Fibroblast of pulmonary artery (primary cell): ENCODE measurements around the gene ZNF407.
"Not testable (repeated sequence)": the region's sequence is repeated elsewhere in the genome, so short reads cannot be mapped to it uniquely, and the experiment has no call there.

Experiments used
- DNase-seq: peaks from one replicate; pipeline ENCODE4 v3.0.0-alpha.2; 2010; ENCODE audit warnings: low read depth
- H3K4me3 ChIP-seq: replicated peaks from 2 replicates; pipeline ENCODE4 v1.5.1; 2011; ENCODE audit warnings: low read depth, mild to moderate bottlenecking, control low read depth, low read length, moderate library complexity
- TF ChIP-seq, protein P1 (sequence below): IDR thresholded peaks from 2 replicates; pipeline ENCODE4 v1.5.1; 2011; ENCODE audit warnings: mild to moderate bottlenecking, control low read depth, low read length, inconsistent platforms; ENCODE audit errors: missing control alignments

The ZNF407 gene

DNA sequence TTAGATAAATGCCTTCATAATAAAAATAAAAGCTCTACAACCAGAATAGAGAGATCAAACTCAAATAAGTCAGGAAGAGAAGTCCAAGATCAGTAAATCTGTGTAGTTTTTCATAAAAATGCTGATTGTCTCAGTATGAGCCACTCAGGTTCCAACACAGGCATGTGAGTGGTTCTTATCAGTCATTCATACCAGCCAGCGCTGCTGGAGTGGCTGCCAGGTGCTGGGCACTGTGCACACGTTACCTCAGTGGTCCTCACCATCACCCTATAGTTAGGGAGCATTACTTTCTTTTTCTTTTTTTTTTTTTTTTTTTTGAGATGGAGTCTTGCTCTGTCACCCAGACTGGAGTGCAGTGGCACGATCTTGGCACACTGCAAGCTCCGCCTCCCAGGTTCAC is 39.6 kb upstream of the ZNF407 start:
- TF ChIP-seq, protein P1, sequence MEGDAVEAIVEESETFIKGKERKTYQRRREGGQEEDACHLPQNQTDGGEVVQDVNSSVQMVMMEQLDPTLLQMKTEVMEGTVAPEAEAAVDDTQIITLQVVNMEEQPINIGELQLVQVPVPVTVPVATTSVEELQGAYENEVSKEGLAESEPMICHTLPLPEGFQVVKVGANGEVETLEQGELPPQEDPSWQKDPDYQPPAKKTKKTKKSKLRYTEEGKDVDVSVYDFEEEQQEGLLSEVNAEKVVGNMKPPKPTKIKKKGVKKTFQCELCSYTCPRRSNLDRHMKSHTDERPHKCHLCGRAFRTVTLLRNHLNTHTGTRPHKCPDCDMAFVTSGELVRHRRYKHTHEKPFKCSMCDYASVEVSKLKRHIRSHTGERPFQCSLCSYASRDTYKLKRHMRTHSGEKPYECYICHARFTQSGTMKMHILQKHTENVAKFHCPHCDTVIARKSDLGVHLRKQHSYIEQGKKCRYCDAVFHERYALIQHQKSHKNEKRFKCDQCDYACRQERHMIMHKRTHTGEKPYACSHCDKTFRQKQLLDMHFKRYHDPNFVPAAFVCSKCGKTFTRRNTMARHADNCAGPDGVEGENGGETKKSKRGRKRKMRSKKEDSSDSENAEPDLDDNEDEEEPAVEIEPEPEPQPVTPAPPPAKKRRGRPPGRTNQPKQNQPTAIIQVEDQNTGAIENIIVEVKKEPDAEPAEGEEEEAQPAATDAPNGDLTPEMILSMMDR: no peak
- H3K4me3 ChIP-seq: no peak overlapping the region
- DNase-seq: no peak

DNA sequence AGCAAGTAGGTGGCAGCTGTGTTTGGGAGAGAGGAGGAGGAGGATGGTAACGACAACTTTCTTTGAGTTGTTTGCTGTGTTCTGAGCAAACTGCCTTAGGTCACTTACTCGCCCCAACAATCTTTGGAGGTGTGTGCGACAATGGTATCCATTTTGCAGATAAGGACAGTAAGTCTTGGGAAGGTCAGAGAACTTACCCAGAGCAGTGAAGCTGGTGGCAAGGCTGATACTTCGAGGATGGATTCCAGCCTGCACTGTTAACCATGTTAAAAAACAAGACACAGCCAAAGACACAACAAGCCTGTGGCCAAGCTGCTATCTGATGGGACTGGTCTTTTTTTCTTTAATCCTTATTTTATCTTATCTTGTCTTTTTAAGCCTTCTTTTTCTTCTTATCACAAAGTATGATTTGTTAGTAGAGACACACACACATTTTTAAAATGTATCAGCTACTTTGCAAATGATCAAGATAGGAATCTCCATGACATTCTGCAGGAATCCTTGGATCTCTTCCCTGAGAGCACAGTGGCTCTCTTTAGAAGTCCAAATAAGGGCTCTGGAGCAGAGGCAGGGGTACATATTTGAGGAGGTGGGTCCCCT is 35.4 kb upstream of the ZNF407 start:
- H3K4me3 ChIP-seq: no peak overlapping the region
- TF ChIP-seq, protein P1: no peak
- no peak for DNase-seq

DNA sequence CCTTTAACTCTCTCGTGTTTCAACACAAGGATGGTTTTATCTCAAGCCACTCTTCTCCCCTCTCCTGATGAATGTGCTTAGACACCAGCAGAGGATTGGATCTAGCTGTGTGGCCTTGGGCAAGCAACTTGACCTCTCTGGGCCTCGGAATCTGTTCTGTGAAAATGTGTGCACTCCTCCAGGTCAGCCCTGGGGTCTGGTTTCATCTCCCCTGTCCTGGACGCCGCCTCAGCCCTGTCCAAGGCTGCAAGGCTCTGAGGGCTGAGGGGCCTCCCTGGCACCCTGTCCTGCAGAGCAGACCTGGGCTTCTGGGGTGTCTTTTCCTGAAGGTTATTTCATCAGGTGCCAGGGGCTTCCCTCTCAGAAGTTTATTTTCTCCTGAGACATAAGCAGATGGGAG is 34.9 kb upstream of the ZNF407 start:
- no peak overlapping the region for H3K4me3 ChIP-seq
- TF ChIP-seq, protein P1: no peak
- no peak for DNase-seq

DNA sequence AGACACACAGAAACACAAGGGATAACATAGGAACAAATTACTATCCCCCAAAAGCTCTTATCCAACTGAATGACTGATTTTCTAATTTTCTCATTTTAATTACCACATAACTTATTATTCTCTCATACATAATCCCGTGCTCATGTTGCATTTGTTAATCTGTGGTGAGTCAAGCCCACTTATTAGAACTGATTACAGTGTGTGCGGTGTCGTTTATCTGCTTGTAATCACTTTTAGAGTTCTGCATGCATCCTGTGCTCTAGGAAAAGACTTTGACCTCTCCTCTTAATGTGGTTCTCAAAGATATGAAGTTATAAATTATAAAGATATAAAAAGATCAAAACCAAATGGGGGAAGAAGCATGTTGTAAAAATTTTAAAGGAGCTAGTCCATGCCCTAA is 33.7 kb upstream of the ZNF407 start:
- TF ChIP-seq, protein P1: no peak
- no peak overlapping the region for H3K4me3 ChIP-seq

DNA sequence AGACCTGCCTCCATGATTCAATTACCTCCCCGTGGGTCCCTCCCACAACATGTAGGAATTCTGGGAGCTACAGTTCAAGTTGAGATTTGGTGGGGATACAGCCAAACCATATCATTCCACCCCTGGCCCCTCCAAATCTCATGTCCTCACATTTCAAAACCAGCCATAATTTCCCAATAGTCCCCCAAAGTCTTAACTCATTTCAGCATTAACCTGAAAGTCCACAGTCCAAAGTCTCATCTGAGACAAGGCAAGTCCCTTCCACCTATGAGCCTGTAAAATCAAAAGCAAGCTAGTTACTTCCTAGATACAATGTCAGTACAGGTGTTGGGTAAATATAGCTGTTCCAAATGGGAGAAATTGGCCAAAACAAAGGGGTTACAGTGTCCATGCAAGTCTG is 32.5 kb upstream of the ZNF407 start:
- not testable (repeated sequence) for H3K4me3 ChIP-seq, DNase-seq

More for the DNA sequence above, 33.7 kb upstream of the ZNF407 start:
- DNase-seq: no peak

DNA sequence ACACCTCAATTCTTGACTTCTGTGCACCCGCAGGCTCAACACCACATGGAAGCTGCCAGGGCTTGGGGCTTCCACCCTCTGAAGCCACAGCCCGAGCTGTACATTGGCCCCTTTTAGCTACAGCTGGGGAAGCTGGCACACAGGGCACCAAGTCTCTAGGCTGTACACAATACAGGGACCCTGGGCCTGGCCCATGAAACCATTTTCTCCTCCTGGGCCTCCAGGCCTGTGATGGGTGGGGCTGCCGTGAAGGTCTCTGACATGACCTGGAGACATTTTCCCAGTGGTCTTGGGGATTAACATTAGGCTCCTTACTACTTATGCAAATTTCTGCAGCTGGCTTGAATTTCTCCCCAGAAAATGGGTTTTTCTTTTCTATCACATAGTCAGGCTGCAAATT is 31.7 kb upstream of the ZNF407 start:
- not testable (repeated sequence) for DNase-seq, H3K4me3 ChIP-seq

DNA sequence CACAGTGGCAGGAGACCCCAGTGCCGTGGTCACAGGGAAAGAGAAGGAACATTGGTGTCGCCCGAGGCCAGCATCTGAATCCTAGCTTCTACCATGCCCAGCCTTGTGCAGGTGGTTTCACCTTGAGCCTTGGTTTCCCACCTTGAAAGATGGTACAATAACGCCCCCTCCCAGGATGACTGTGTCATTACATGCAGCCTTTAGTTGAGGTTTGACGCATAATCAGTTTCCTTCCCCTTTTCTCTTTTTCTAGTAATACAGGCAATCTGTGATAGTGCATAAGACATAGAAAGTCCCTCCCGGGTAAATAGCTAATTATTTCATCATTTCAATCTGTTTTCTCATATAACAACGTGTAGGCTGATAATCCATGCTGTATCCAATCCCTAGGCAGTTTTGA is 29.8 kb upstream of the ZNF407 start:
- TF ChIP-seq, protein P1: no peak
- no peak for DNase-seq
- no peak overlapping the region for H3K4me3 ChIP-seq

DNA sequence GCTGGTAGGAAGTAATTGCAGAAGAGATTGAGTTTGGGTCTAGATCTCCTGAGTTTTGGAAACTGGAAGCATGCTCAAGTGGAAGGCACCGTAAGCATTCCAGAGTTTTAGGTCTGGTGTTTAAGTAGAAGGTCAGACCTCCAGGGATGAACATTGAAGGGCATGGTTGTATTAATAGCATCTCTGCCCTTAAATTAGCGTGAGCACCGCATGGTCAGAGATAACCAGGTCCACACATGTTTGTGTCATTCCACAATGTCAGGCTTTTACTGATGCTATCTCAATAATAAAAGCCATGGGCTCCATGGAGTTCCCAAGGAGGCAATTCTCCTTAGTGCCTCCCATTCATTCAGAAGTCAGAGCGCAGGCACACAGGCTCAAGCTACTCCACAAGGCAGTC is 28.3 kb upstream of the ZNF407 start:
- H3K4me3 ChIP-seq: no peak overlapping the region
- no peak for DNase-seq
- TF ChIP-seq, protein P1: no peak
